GM23338 (cell line): ENCODE results near the gene TRIM23. TPM values are rescaled to one million over a fixed set of nuclear protein-coding genes. Genes with fewer than 3 reads are reported as not detected.

Experiments used
- ATAC-seq: fragments of 200-7000 bp; cut with Tn5 transposase; 3 replicates; pipeline ENCODE4 v1.9.1; 2020
- DNase-seq: peaks from one replicate; pipeline ENCODE4 v3.0.0-alpha.2; 2015; ENCODE audit warnings: low spot score
- H2AFZ ChIP-seq: fragments of 200-600 bp; sonication (generic); 2 replicates; pipeline ENCODE4 v1.8.0; 2016; ENCODE audit warnings: antibody characterized with exemption, mild to moderate bottlenecking, moderate library complexity
- H3F3A ChIP-seq: fragments of 200-600 bp; sonication (generic); replicated peaks from 2 replicates; pipeline ENCODE4 v1.8.0; 2017; ENCODE audit warnings: antibody characterized with exemption, mixed run types, low read depth
- H3K27ac ChIP-seq: fragments of 200-600 bp; sonication (generic); 2 replicates; pipeline ENCODE4 v1.6.1; 2016; ENCODE audit warnings: low read depth
- H3K27me3 ChIP-seq: fragments of 200-600 bp; sonication (generic); 2 replicates; pipeline ENCODE4 v1.8.0; 2016; ENCODE audit warnings: mild to moderate bottlenecking, mixed run types, moderate library complexity; ENCODE audit not compliant: insufficient read depth
- H3K36me3 ChIP-seq: fragments of 200-600 bp; sonication (generic); 2 replicates; pipeline ENCODE4 v1.8.0; 2016; ENCODE audit warnings: mild to moderate bottlenecking; ENCODE audit not compliant: insufficient read depth
- H3K4me1 ChIP-seq: fragments of 200-600 bp; sonication (generic); 2 replicates; pipeline ENCODE4 v1.8.0; 2016; ENCODE audit warnings: mild to moderate bottlenecking, moderate library complexity; ENCODE audit not compliant: insufficient read depth
- H3K4me2 ChIP-seq: fragments of 200-600 bp; sonication (generic); 2 replicates; pipeline ENCODE4 v1.7.1; 2017; ENCODE audit warnings: mixed run types
- H3K4me3 ChIP-seq: fragments of 200-600 bp; sonication (generic); 2 replicates; pipeline ENCODE4 v1.6.1; 2016; ENCODE audit warnings: mixed run types
- H3K79me2 ChIP-seq: fragments of 200-600 bp; sonication (generic); replicated peaks from 2 replicates; pipeline ENCODE4 v1.8.0; 2017; ENCODE audit warnings: mild to moderate bottlenecking; ENCODE audit not compliant: insufficient read depth
- H3K9me2 ChIP-seq: fragments of 200-600 bp; sonication (generic); 2 replicates; pipeline ENCODE4 v1.8.0; 2017; ENCODE audit not compliant: insufficient read depth
- H4K20me1 ChIP-seq: fragments of 200-600 bp; sonication (generic); replicated peaks from 2 replicates; pipeline ENCODE4 v1.8.0; 2017; ENCODE audit warnings: mild to moderate bottlenecking; ENCODE audit not compliant: insufficient read depth
- H3K27ac Mint-ChIP-seq: 2 replicates; pipeline ENCODE4 v1.8.0; 2020; ENCODE audit warnings: inconsistent platforms, mild to moderate bottlenecking, moderate library complexity, mixed read lengths
- H3K27me3 Mint-ChIP-seq: 3 replicates; pipeline ENCODE4 v1.8.0; 2022; ENCODE audit warnings: low read depth, mild to moderate bottlenecking, moderate library complexity, mixed read lengths, inconsistent platforms; ENCODE audit not compliant: insufficient read depth, poor library complexity
- H3K36me3 Mint-ChIP-seq: 3 replicates; pipeline ENCODE4 v1.8.0; 2021; ENCODE audit warnings: low read depth, mild to moderate bottlenecking, inconsistent platforms, moderate library complexity, mixed read lengths
- H3K4me1 Mint-ChIP-seq: 3 replicates; pipeline ENCODE4 v1.8.0; 2020; ENCODE audit warnings: mild to moderate bottlenecking, inconsistent platforms, mixed read lengths
- H3K4me3 Mint-ChIP-seq: 3 replicates; pipeline ENCODE4 v1.8.0; 2021; ENCODE audit warnings: moderate library complexity, mild to moderate bottlenecking, inconsistent platforms, mixed read lengths
- H3K9me3 Mint-ChIP-seq: 3 replicates; pipeline ENCODE4 v1.8.0; 2020; ENCODE audit warnings: moderate library complexity, mild to moderate bottlenecking, inconsistent platforms, mixed read lengths
- CTCF ChIP-seq, 2 experiments: fragments of 200-600 bp in 1 of 2; sonication (generic) in 1 of 2; conservative IDR thresholded peaks; 2 replicates each; pipeline versions ENCODE4 v1.5.1 to v1.6.1; 2016 to 2017; ENCODE audit warnings: antibody characterized with exemption in 2 of 2, low read depth in 2 of 2, mild to moderate bottlenecking in 2 of 2, moderate library complexity in 1 of 2
- ETS1 ChIP-seq: IDR thresholded peaks from 2 replicates; pipeline ENCODE4 v1.6.1; 2016; ENCODE audit warnings: antibody characterized with exemption
- EZH2 ChIP-seq: fragments of 200-600 bp; sonication (generic); IDR thresholded peaks from one replicate; pipeline ENCODE4 v1.8.0; 2017; ENCODE audit warnings: antibody characterized with exemption, mild to moderate bottlenecking, low read depth; ENCODE audit not compliant: unreplicated experiment
- POLR2AphosphoS5 ChIP-seq: IDR thresholded peaks from 2 replicates; pipeline ENCODE4 v1.6.1; 2016; ENCODE audit warnings: antibody characterized with exemption, low read depth
- STAT1 ChIP-seq: IDR thresholded peaks from one replicate; pipeline ENCODE4 v1.6.1; 2016; ENCODE audit warnings: antibody characterized with exemption; ENCODE audit not compliant: unreplicated experiment
- ZNF114 ChIP-seq: fragments of 250-450 bp; sonication (Bioruptor Pico); IDR thresholded peaks from 2 replicates; pipeline ENCODE4 v1.5.0; 2020; ENCODE audit warnings: mild to moderate bottlenecking, moderate library complexity
- ZNF331 ChIP-seq: fragments of 250-450 bp; sonication (Bioruptor Pico); IDR thresholded peaks from 2 replicates; pipeline ENCODE4 v1.5.0; 2020; ENCODE audit warnings: low read depth, mild to moderate bottlenecking, moderate library complexity
- ZNF462 ChIP-seq: fragments of 250-450 bp; sonication (Bioruptor Pico); IDR thresholded peaks from 2 replicates; pipeline ENCODE4 v1.5.0; 2020; ENCODE audit warnings: mild to moderate bottlenecking, moderate library complexity
- polyA plus RNA-seq: library from polyadenylated mRNA; unstranded; fragments of >200 nt; fragmentation: Nextera tagmentation; extraction: Ambion mirVana; gene quantifications from 2 replicates; pipeline ENCODE4 v1.2.1, GENCODE V29; 2016
- total RNA-seq: library from RNA; depleted of rRNA; stranded (reverse); fragments of >200 nt; shearing (Covaris generic); gene quantifications from 2 replicates; pipeline ENCODE4 v1.2.3, GENCODE V29; 2014

The TRIM23 gene
- total and polyA plus RNA-seq, 2 experiments from 2014 or later: 5.4 to 10.4 TPM

GRCh38 chr5:65663804-65664521, 39.8 kb upstream of the TRIM23 start:
- Histone ChIP-seq H3K4me3 (no peak overlapping the region), H2AFZ (no peak overlapping the region), H3K4me1 (no peaks in the 10 kb centered on the region), H3K27ac (no peak overlapping the region), H3K79me2 (no peaks in the 10 kb centered on the region), H4K20me1 (no peaks in the 10 kb centered on the region), H3K4me2 (no peak overlapping the region), H3K36me3 (no peaks in the 10 kb centered on the region), H3F3A (no peaks in the 10 kb centered on the region), H3K27me3 (no peaks in the 10 kb centered on the region), H3K9me2 (no peaks in the 10 kb centered on the region)
- ATAC-seq (peak; percentile 89), DNase-seq (peak; percentile 74)
- TF ChIP-seq STAT1: no peak
- TF ChIP-seq CTCF (conservative IDR thresholded peaks at IDR 0.05; ENCODE audit: low read depth in 2 of 2): peak; percentile 35 to 54
- Mint-ChIP-seq H3K36me3 (no peaks in the 10 kb centered on the region), H3K4me1 (no peaks in the 10 kb centered on the region), H3K4me3 (no peak overlapping the region), H3K27me3 (peaks cover 2% of the 10 kb centered on the region), H3K27ac (no peak overlapping the region; the same call in 1 of the 2 replicates), H3K9me3 (no peaks in the 10 kb centered on the region)

- H3K9me2 ChIP-seq: no peaks in the 10 kb centered on the region
- no peak overlapping the region for H3K4me3 ChIP-seq
- no peak overlapping the region for H3K4me3 Mint-ChIP-seq
- no peaks in the 10 kb centered on the region for H3K4me1 ChIP-seq
- no peaks in the 10 kb centered on the region for H3K79me2 ChIP-seq
- H3K27me3 ChIP-seq: no peaks in the 10 kb centered on the region
- no peaks in the 10 kb centered on the region for H3K36me3 ChIP-seq
- DNase-seq (no peak), ATAC-seq (no peak)
- peaks cover 3% of the 10 kb centered on the region for H3K27me3 Mint-ChIP-seq
- no peaks in the 10 kb centered on the region for H3F3A ChIP-seq
- H3K27ac ChIP-seq: 0 out of 2 replicates have a peak overlapping the region, but pooled peaks have one; percentile 21
- no peaks in the 10 kb centered on the region for H4K20me1 ChIP-seq
- no peak overlapping the region for H2AFZ ChIP-seq
- no peak overlapping the region for H3K27ac Mint-ChIP-seq
- H3K4me1 Mint-ChIP-seq: no peaks in the 10 kb centered on the region
- H3K36me3 Mint-ChIP-seq: no peaks in the 10 kb centered on the region
- no peak overlapping the region for H3K4me2 ChIP-seq
- no peaks in the 10 kb centered on the region for H3K9me3 Mint-ChIP-seq
- TF ChIP-seq CTCF (conservative IDR thresholded peaks at IDR 0.05; ENCODE audit: low read depth in 2 of 2): no peak
- no peak for TF ChIP-seq ZNF462 (CRISPR knock-in tag)
- TF ChIP-seq ETS1: no peak
- TF ChIP-seq ZNF331 (CRISPR knock-in tag): no peak
- no peak for TF ChIP-seq POLR2AphosphoS5
- TF ChIP-seq EZH2: no peak
- no peak for TF ChIP-seq ZNF114 (CRISPR knock-in tag)
Measured at GRCh38 chr5:65654713-65655112, 30.6 kb upstream of the TRIM23 start.
